Fibroblast of upper back skin (primary cell): ENCODE results near the gene KHDRBS1.
"Not testable (repeated sequence)": the region's sequence is repeated elsewhere in the genome, so short reads cannot be mapped to it uniquely, and the experiment has no call there.

Experiments
- DNase-seq: peaks from one replicate; pipeline ENCODE4 v3.0.0-alpha.2; 2013

Gene KHDRBS1

DNA sequence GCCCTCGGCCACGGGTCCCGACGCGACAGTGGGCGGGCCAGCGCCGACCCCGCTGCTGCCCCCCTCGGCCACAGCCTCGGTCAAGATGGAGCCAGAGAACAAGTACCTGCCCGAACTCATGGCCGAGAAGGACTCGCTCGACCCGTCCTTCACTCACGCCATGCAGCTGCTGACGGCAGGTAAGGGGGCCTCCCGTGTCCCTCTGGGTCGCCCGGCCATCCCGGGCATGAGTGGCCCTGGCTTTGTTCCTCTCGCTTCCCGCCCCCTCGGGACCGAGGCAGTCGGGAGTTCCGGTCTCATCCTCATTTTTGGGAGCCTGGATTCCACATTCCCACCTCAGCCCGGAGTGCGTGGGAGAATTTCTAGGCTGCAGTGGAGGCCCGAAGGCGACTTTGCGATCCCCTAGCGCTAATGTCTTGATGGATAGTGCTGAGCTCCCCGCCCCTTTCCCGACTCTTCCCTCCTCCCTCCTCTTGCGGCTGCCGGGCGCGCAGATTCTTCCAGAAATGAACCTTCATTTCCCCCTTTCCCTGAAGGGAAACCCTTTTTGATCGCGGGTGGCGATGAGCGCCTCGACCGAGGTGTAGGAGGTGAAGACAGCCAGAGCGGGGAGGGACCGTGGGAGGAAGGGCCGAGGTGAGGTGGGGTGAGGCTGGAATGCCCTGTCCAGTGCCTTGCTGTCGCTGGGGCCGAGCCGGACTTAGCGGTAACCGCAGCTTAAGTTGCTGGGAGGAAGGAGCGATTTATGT, 705 bp downstream of the KHDRBS1 start:
- peak; percentile 37 for DNase-seq

DNA sequence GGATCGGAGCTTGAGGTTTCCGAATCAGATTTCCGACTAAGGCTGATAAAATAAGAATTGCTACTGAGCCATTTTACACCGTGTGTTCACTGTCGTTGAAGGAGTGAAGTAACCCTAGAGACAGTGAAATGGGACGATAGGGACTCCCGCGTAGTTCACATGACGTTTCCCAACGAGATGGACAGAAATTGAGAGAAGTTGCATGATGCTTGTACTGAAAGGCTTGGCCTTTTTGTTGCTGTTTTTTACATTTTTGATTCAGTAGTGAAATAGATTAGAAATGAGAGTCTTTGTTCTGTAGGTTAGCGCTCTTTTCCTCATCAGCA, 1.2 kb downstream of the KHDRBS1 start:
- DNase-seq = no peak

DNA sequence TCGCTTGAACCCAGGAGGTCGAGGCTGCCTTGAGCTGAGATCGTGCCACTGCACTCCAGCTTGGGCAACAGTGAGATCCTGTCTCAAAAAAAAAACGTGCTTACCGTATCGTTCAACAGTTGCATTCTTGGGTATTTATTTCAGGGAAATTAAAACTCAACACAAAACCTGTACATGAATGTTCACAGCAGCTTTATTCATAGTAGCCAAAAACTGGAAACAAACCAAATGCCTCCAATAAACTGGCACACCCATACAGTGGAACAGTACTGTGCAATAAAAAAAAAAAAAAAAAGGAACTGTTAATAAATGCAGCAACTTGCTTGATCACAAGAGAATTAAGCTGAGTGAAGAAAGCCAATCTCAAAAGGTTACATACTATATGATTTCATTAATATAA, 6.7 kb downstream of the KHDRBS1 start:
- DNase-seq = no peak

DNA sequence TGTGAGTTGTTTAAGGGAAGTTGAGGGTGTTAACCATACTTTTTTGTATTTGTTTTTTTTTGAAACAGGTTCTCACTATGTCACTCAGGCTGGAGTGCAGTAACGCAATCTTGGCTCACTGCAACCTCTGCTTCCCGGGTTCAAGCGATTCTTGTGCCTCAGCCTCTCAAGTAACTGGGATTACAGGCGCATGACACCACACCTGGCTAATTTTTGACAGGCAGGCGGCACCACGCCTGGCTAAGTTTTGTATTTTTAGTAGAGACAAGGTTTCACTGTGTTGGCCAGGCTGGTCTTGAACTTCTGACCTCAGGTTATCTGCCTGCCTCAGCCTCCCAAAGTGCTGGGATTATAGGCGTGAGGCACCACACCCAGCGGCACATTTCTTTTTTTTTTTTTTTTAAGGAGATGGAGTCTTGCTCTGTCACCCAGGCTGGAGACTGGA, 7.9 kb downstream of the KHDRBS1 start:
- DNase-seq = not testable (repeated sequence)

GRCh38 chr1:32023351-32023750, 9.7 kb downstream of the KHDRBS1 start:
- DNase-seq = no peak

DNA sequence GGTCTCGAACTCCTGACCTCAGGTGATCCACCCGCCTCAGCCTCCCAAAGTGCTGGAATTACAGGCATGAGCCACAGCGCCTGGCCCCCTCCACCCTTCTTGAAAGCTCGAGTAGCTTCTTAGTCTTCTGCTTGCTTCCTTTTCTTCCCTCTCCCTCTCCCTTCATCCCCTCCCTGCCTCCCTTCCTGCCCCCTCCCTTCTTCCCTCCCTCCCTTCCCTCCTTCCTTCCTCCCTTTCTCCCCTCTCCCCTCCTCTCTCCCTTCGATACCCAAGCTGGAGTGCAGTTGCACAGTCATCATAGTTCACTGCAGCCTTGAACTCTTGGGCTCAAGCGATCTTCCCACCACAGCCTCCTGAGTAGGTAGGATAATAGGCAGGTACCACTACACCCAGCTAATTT, 11.8 kb downstream of the KHDRBS1 start:
- DNase-seq = no peak

DNA sequence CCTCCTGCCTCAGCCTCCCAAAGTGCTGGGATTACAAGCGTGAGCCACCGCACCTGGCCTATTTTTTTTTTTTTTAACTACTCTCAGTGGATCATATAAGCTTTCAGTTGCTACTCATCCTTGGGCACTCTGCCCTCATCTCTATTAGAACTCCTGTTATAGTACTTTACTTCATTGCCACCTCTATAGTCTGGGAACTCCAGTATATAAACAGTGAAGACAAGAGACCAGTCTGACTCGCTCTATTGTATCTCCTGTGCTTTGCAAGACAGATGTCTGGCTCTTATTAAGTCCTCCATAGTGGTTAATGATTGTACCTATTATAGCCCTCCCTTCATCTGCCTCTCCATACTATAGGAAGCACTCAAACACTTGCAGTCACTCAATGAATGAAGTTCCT, 15.1 kb downstream of the KHDRBS1 start:
- DNase-seq = peak; percentile 32

DNA sequence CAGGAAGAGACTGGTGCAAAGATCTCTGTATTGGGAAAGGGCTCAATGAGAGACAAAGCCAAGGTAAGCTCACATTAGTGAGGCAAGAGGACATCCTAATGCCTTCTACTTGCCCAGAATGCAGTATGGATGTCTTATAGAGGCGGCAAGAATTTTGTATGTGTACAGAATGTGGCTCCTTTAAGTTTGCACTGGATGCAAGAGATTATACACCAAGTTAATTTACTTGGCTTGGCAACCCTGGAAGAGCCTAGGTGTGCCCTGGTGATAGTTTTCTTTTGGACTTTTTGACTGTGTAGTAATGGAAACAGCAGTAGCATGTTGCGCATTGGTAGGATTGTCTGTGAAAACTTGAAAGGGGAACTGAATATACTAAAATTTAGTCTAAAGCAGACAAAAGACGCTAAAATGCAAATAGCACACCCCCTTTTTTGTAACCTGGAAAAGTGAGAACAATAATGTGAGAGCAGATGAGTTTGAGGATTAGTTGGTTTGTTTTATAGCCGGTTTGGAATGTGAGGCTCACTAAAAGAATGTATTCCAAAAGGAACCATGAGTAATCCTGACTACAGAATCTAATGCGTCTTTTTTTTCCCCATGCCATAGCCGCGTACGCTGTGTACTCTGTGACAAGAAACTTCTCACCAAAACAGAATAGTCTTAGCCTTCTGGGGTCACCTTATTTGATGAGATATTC, 18.1 kb downstream of the KHDRBS1 start:
- peak; percentile 81 for DNase-seq

DNA sequence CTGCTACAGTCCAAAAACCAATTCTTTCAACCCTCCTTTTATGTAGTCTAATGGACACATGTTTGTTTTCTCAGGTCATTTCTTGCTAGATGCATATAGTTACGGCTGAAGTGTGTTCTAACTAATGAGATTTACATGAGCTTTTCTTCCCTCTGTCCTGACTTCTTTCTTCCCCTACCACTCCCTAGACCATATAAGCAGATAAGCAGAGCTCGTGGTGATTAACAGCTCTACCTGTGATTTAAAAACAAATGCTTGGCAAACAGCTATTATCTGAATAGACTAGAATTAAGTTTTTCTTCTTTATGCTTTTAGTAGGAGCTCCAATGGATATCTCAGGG, 18.6 kb downstream of the KHDRBS1 start:
- DNase-seq = no peak

DNA sequence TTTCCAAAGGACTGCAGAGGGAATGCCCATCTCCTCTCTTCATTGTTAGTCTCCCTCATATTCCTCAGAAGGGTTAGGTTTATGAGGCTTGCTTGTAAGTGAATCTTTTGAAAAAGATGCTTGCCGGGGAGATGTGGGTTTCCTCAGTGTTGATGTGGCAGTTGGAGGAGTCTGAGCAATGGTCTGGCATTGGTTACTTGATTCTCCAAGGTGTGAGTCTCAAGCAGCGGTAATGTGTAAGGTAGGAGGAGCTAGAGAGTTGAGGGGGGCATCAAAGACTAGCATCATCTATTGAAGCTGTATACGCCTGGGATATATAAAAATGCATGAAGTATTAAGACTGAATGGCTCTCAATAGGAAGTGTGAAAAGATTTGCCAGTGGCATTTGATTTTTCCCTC, 21.5 kb downstream of the KHDRBS1 start:
- no peak for DNase-seq

DNA sequence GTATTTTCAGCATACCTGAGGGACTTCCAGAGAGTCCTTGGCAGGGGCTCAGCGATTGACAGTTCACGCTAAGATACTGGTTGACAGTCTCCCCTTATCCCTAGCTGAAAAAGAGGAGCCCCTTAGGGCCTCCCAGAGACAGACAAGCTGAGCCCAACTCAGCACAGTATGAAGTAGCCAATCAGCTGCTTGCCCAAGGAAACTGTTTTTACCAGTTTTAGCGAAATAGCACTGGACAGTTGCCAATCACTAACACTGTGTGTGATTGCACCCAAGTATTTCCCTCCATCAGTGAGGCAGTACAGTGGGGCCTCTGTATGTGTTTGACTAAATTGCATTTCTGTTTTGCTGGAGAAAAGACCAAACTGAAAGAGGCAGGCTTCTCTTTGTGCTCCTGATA, 27.0 kb downstream of the KHDRBS1 start:
- no peak for DNase-seq

DNA sequence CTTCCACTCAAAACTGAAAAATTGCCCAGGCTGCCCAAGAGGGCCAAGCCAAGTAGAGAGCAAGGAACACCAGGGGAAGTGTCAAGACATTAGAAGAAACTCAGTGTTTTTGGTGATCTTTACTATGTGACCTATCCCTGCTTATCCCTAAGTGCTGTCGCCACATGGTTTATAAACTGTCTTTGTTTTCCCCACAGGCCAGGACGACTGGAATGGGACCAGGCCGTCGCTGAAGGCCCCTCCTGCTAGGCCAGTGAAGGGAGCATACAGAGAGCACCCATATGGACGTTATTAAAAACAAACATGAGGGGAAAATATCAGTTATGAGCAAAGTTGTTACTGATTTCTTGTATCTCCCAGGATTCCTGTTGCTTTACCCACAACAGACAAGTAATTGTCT, 28.7 kb downstream of the KHDRBS1 start:
- no peak for DNase-seq

DNA sequence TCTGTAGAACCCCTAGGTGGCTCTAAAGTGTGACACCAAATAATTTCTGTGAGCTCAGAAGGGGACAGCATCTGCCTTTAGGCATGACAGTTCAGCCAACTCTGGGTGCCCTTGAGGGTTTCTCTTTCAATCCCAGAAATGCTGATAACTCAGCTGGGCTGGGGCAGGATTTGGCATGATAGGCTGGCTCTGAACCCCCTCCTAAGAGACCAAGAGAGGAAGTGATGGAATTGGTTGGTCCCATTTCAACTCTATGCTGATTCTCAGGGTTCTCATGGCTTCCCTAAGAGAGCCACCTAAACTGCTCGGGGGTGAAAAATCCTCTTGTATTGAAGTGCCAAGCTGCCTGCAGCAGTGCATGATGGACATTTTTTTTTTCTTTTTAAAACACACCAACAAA, 30.6 kb downstream of the KHDRBS1 start:
- no peak for DNase-seq

DNA sequence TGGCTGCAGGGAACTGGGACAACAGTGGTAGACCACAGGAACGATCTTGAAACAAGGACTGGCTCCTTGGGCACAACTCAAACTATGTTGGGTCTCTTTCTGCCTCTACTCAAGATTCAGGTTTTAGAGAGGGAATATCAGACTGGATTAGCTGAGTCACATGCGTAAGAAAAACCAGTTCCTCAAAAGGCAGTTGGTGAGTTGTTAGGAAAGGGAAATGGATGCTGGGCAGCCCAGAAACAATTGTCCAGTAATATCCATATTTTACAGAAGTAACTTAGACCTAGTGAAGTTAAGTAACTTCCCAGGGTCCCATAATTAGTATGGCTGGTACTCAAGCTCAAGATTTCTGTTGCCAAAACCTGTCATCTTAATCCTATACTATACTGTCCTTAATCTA, 32.1 kb downstream of the KHDRBS1 start:
- DNase-seq = no peak

- peak; percentile 69 for DNase-seq
Measured at GRCh38 chr1:32047701-32048100, 34.0 kb downstream of the KHDRBS1 start.

DNA sequence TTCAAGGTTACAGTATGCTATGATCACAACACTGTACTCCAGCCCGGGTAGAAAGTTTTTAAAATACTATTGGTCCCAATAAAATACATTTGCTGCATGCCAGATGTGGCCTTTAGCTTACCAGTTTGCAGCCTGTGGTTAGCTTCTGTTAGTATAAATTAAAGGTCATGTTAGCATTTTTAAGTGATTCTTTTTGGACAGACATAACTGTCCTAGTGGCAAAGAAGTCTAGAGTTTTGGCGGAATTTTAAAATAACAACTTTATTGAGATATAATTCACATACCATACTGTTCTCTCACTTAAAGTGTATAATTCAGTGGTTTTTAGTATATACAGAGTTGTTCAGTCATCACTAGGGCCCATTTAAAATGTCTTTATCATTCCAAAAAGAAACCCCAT, 34.8 kb downstream of the KHDRBS1 start:
- DNase-seq = no peak

GRCh38 chr1:32051706-32052105, 38.0 kb downstream of the KHDRBS1 start:
- DNase-seq = no peak

GRCh38 chr1:32052887-32053286, 39.2 kb downstream of the KHDRBS1 start:
- no peak for DNase-seq

DNA sequence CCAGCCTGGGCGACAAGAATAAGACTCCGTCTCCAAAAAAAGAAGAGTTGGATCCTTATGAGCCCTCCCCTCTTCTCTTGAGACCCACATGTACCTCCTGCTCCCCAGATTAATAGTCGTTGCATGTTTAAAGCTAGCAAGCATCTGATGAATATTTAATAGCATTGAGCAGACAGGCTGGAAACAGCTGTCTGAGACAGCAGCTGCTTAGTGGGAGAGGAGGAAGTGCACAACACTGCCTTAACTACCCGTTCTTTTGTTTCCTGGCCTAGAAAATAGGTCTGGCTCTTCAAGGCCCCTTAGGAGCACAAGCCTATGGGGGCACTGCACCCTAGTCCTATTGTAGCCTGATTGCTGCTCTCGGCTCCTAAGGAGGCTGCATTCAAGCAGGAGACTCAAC, 41.7 kb downstream of the KHDRBS1 start:
- no peak for DNase-seq

DNA sequence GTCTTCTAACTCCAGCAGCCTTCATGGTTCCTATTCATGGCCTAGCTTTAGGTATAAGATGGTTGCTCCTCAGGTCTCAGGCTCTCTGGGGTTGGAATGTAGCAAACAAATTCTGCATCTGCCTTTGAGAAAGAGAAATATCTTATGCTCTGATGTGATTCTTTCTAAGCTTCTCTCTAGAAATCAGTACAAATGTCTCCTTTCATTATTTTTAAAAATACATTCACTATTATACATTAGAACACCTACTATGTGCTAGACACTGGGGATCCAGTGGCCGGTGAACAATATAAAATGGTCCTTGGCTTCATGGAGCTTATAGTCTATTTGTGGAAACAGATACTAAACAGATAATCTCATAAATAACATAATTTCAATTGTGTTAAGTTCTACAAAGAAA, 42.9 kb downstream of the KHDRBS1 start:
- no peak for DNase-seq

DNA sequence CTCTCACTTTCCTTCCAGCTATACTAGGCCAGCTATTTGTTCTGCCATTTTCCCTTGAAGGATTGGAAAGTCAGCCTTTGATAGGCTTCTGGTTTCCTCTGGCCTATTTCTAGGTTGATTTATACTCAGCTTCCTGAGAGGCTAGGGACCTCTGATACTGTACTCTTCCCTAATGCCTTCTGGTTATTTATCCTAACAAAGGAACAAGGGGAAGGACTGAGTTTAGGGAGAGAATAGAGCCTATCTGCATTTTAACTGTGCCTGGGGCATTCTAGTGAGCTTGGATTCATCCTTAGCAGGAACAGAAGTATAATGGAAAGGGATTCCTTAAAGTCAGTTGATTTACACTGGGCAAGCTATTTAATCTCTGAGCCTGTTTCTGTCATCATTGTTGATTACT, 47.2 kb downstream of the KHDRBS1 start:
- DNase-seq = no peak

DNA sequence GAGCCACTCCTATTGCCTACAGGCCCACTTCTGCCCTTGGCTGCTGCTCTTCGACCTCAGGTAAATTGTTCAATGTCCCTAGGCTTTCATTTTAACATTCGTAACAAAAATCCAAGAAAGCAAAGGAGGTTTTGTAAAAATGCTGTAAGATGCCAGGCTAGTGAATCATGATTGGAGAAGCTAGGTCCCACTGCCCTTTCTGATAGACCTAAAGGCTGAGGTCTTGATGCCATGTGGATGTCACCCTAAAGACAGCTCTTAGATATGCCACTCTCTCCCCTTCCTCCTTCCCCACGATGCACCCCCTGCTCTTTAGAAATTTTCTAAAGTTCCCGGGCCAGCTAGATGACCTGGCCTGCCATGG, 49.2 kb downstream of the KHDRBS1 start:
- DNase-seq = peak; percentile 35

DNA sequence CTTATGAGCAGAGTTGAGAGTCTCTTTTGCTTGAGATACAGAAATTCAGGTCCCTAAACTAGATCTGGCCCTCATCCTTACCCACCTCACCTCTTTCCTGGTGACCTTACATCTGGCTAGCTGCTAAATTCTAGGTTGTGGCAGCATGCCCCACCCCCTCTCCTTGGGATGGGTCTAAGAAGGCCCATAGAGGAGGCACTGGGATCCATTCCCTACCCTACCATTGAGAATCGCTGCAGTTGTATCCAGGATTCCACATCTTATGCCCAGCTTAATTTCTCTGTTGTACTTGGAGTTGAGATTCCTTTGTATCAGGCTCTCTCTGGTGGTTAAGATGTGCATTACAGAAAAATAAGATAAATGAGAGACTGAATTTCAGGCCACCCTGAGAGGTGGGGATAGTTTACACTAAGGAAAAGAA, 49.6 kb downstream of the KHDRBS1 start:
- peak; percentile 74 for DNase-seq

- DNase-seq = not testable (repeated sequence)
Measured at GRCh38 chr1:32065613-32066488, 52.2 kb downstream of the KHDRBS1 start.
